ENCODE results near the gene ERICH6B.

ERICH6B gene

GRCh38 chr13:45575146-45575829, 40.3 kb downstream of the ERICH6B start:
- Histone ChIP-seq H3K4me2 (ENCODE audit: low read length) (no peak overlapping the region), H3K36me3 (ENCODE audit: insufficient read depth, low read length) (no peaks in the 10 kb centered on the region), H3K9me2 (ENCODE audit: low read depth, low read length) (no peaks in the 10 kb centered on the region), H3F3A (ENCODE audit: insufficient read depth, low read length) (no peaks in the 10 kb centered on the region), H4K20me1 (ENCODE audit: insufficient read depth, low read length) (no peaks in the 10 kb centered on the region), H3K4me1 (ENCODE audit: insufficient read depth, low read length, severe bottlenecking) (no peaks in the 10 kb centered on the region), H3K27me3 (ENCODE audit: insufficient read depth, low read length) (no peaks in the 10 kb centered on the region), H3K9me3 (ENCODE audit: low read length) (no peaks in the 10 kb centered on the region), H3K27ac (ENCODE audit: low read depth, low read length, poor library complexity, severe bottlenecking) (no peak overlapping the region), H2AFZ (ENCODE audit: low read length) (no peak overlapping the region), H3K9ac (ENCODE audit: low read length) (no peak overlapping the region), H3K79me2 (ENCODE audit: insufficient read depth, low read length) (no peaks in the 10 kb centered on the region), H3K4me3 (ENCODE audit: low read depth, low read length, poor library complexity, severe bottlenecking) (no peak overlapping the region)
- no peak for TF ChIP-seq EZH2 (IDR thresholded peaks at IDR 0.05; ENCODE audit: borderline replicate concordance, low read length)
- TF ChIP-seq CTCF (IDR thresholded peaks at IDR 0.05; ENCODE audit: low read length), result no peak

- H3K27ac ChIP-seq (ENCODE audit: low read depth, low read length, poor library complexity, severe bottlenecking), result no peak overlapping the region
- H3K9me3 ChIP-seq (ENCODE audit: low read length), result no peaks in the 10 kb centered on the region
- H3K79me2 ChIP-seq (ENCODE audit: insufficient read depth, low read length), result no peaks in the 10 kb centered on the region
- no peak overlapping the region for H3K9ac ChIP-seq (ENCODE audit: low read length)
- 0 out of 2 replicates have a peak, but pooled peaks cover 3% of the 10 kb centered on the region for H3K27me3 ChIP-seq (ENCODE audit: insufficient read depth, low read length)
- H3K4me1 ChIP-seq (ENCODE audit: insufficient read depth, low read length, severe bottlenecking), result no peaks in the 10 kb centered on the region
- no peaks in the 10 kb centered on the region for H3F3A ChIP-seq (ENCODE audit: insufficient read depth, low read length)
- TF ChIP-seq CTCF (IDR thresholded peaks at IDR 0.05; ENCODE audit: low read length) (no peak), EZH2 (IDR thresholded peaks at IDR 0.05; ENCODE audit: borderline replicate concordance, low read length) (no peak)
- no peaks in the 10 kb centered on the region for H3K9me2 ChIP-seq (ENCODE audit: low read depth, low read length)
- no peak overlapping the region for H3K4me3 ChIP-seq (ENCODE audit: low read depth, low read length, poor library complexity, severe bottlenecking)
- no peaks in the 10 kb centered on the region for H4K20me1 ChIP-seq (ENCODE audit: insufficient read depth, low read length)
- H3K36me3 ChIP-seq (ENCODE audit: insufficient read depth, low read length), result no peaks in the 10 kb centered on the region
- no peak overlapping the region for H3K4me2 ChIP-seq (ENCODE audit: low read length)
- no peak overlapping the region for H2AFZ ChIP-seq (ENCODE audit: low read length)
These were observed 50.2 kb downstream of the ERICH6B start for GRCh38 chr13:45565331-45565730.

- Histone ChIP-seq H3K27me3 (ENCODE audit: insufficient read depth, low read length) (0 out of 2 replicates have a peak, but pooled peaks cover 3% of the 10 kb centered on the region), H3K27ac (ENCODE audit: low read depth, low read length, poor library complexity, severe bottlenecking) (no peak overlapping the region), H3K9me2 (ENCODE audit: low read depth, low read length) (no peaks in the 10 kb centered on the region), H3K36me3 (ENCODE audit: insufficient read depth, low read length) (no peaks in the 10 kb centered on the region), H3K9ac (ENCODE audit: low read length) (no peak overlapping the region), H3K9me3 (ENCODE audit: low read length) (no peaks in the 10 kb centered on the region), H3K4me1 (ENCODE audit: insufficient read depth, low read length, severe bottlenecking) (no peaks in the 10 kb centered on the region), H3K79me2 (ENCODE audit: insufficient read depth, low read length) (no peaks in the 10 kb centered on the region), H2AFZ (ENCODE audit: low read length) (no peak overlapping the region), H3F3A (ENCODE audit: insufficient read depth, low read length) (no peaks in the 10 kb centered on the region), H3K4me2 (ENCODE audit: low read length) (no peak overlapping the region), H4K20me1 (ENCODE audit: insufficient read depth, low read length) (no peaks in the 10 kb centered on the region), H3K4me3 (ENCODE audit: low read depth, low read length, poor library complexity, severe bottlenecking) (no peak overlapping the region)
- no peak for TF ChIP-seq EZH2 (IDR thresholded peaks at IDR 0.05; ENCODE audit: borderline replicate concordance, low read length)
- TF ChIP-seq CTCF (IDR thresholded peaks at IDR 0.05; ENCODE audit: low read length), result no peak
These were observed 51.3 kb downstream of the ERICH6B start for GRCh38 chr13:45564133-45564776.

All from OCI-LY1 (cell line).